C4-2B (cell line): ENCODE data around the gene HSPBP1.

ENCODE experiments used
- H3K27ac ChIP-seq: fragments of 450-650 bp; 2 replicates; pipeline ENCODE4 v1.5.1; 2017
- ZFX ChIP-seq: fragments of 450-650 bp; IDR thresholded peaks from 2 replicates; pipeline ENCODE4 v1.6.1; 2017
- TF ChIP-seq, protein P1 (sequence below): fragments of 450-650 bp; conservative IDR thresholded peaks from 2 replicates; pipeline ENCODE4 v1.5.1; 2017; ENCODE audit warnings: mild to moderate bottlenecking

Gene HSPBP1

DNA sequence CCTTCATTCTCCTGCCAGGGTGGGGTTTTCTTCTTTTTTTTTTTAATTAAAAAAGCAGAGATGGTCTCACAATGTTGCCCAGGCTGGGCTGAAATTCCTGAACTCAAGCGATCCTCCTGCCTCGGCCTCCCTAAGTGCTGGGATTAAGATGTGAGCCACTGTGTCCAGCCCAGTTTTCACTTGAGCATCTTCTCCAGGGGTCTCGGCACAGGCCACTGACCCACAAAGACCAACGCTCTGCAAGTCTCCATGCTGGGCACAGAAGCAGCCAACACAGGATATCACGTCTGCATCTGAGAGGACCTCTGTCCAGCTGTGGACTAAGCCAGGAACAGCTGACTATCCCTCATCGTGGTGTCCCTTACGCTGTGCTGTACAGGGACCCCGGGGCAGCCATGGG lies 41.9 kb downstream of the HSPBP1 start:
- no peak for TF ChIP-seq ZFX
- H3K27ac ChIP-seq = no peak overlapping the region

DNA sequence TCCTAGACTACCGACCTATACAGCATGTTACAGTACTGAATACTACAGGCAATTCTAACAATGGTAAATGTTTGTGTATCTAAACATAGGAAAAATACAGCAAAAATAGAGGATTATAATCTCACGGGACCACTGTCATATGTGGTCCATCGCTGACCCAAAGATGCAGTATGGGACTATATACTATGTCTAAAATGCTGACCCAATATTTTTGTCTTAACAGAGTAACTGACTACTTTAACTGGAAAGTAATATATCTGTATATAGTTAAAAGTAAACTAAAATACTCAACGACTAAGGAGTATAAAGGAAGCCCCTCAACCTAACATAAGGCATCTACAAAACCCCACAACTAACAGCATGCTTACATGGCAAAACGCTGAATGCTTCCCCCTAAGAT lies 46.9 kb downstream of the HSPBP1 start:
- H3K27ac ChIP-seq = no peak overlapping the region
- TF ChIP-seq, protein P1, sequence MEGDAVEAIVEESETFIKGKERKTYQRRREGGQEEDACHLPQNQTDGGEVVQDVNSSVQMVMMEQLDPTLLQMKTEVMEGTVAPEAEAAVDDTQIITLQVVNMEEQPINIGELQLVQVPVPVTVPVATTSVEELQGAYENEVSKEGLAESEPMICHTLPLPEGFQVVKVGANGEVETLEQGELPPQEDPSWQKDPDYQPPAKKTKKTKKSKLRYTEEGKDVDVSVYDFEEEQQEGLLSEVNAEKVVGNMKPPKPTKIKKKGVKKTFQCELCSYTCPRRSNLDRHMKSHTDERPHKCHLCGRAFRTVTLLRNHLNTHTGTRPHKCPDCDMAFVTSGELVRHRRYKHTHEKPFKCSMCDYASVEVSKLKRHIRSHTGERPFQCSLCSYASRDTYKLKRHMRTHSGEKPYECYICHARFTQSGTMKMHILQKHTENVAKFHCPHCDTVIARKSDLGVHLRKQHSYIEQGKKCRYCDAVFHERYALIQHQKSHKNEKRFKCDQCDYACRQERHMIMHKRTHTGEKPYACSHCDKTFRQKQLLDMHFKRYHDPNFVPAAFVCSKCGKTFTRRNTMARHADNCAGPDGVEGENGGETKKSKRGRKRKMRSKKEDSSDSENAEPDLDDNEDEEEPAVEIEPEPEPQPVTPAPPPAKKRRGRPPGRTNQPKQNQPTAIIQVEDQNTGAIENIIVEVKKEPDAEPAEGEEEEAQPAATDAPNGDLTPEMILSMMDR = no peak
- no peak for TF ChIP-seq ZFX

DNA sequence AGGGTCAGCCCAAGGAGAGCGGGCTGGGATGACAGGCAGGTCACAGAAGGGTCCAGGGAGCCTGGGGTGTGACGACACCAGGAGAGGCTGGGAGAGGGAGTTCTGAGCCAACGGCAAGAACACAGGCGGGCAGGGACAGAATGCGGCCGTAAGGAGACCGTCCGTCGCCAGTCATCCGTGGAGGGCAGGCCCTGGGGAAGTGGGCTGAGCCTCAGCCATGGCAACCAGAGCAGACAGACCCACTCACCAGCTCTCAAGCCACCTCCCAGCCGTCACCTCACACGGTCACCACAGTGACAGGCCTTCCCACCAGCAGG lies 47.7 kb downstream of the HSPBP1 start:
- TF ChIP-seq, protein P1 = no peak
- TF ChIP-seq ZFX = no peak
- H3K27ac ChIP-seq = no peak overlapping the region

DNA sequence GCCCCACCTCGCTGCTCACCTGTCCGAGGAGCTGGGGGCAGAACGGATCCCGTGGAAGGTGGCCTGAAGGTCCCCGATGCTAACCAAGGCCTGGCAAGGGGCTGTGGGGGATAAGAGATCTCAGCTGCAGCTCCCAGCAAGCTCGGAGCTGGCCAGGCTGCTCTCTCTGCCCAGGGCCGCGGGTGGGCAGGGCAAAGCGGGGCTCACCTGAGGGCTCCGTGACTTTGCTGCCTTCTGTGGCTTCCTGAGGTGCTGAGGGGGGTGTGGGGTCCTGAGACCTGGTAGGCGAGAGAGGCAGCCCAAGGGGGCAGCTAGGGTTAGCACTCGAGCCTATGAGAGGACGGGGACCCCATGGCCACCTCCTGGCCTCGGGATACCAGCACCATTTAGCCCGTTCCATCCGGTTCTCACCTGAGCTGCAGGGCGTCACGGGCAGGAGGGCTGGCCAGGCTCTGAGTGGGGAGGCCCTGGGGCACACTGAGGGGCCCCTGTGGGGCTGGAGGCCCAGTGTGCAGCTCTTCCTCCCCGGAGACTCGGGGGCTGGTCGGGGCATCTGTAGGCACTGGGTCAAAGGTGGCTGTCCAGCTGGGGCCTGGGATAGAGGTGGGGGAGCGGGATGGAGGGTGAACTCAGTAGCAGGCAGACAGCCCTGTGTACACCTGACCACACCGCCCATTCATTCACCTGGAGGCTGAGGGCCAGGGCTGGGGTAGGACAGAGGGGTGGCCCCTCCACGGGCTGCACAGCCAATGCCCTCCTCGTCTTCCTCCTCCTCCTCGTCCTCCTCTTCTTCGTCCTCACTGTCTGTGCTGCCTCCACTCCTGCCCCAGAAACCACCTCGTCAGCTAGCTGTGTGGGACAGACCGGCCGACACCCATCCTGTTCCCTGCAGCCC lies 48.3 kb downstream of the HSPBP1 start:
- TF ChIP-seq ZFX = no peak
- TF ChIP-seq, protein P1 = no peak
- H3K27ac ChIP-seq = no peak overlapping the region

DNA sequence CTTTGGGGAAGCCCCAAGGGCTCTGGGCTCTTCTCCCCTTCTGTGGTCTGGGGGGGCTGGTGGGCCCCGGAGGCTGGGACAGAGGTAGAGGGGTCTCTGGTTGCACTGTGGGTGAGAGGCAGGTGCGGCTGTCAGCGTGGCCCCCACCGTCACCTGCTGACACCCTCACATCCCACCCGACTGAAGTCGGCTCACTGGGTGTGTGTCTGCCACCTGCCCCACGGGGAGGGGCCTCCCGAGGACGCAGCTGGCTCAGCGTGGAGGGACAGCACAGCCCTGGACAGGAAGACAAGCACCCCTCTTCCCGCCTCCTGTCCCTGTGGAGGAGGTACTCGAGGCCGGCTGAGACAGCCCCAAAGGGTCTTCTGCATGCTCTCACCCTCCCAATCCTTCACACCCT lies 49.1 kb downstream of the HSPBP1 start:
- no peak overlapping the region for H3K27ac ChIP-seq
- TF ChIP-seq, protein P1 = no peak
- no peak for TF ChIP-seq ZFX

DNA sequence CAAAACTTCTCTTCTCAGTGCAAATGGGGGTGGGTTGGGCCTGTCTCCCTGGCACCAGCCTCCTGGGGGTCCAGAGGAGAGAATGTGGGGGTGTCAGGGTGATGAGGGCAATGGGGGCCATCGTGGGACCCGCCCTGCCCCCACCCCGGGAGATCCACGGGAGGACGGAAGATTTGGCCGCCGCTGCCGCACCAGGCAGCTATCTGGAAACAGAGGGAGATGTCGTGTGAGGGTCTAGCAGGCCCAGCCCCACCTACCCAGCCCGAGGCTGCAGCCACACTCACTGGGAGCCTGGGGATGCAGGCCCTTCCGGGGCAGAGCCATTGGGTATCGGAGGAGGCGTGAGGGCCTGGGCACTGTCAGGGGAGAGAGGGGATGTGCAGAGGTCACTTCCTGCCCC lies 49.6 kb downstream of the HSPBP1 start:
- H3K27ac ChIP-seq = no peak overlapping the region
- TF ChIP-seq ZFX = no peak
- TF ChIP-seq, protein P1 = no peak

DNA sequence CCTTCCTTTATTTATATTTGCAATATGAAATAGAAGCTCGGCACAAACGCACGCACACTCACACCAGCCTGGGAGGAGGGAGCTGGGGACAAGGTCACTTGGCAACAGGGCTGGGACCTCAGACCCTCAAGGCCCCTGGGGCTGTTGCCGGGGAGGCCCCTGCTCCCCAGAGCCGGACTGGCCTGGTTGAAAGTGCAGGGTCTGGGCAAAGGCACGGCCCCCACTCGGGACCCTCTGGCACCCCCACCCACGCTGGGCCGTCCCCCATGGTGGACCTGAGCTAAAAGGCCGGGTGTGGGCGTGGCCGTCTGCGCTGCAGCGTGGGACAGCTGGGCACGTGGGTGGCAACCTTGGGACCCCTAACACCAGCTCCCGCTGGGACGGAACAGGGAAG lies 50.1 kb downstream of the HSPBP1 start:
- H3K27ac ChIP-seq = no peak overlapping the region
- TF ChIP-seq, protein P1 = no peak
- no peak for TF ChIP-seq ZFX
